Right atrium auricular region (tissue), 2 donors: ENCODE measurements around the gene NAB1. TPM values are rescaled to one million over a fixed set of nuclear protein-coding genes. Genes with fewer than 3 reads are reported as not detected.

ENCODE experiments used
- DNase-seq: peaks from one replicate; pipeline ENCODE4 v3.0.0-alpha.2; 2019; ENCODE audit warnings: low spot score
- H3K27ac ChIP-seq, 2 donors: fragments of 200-600 bp; sonication (generic); 1 replicate in 1 of 2; 2 replicates in 1 of 2; pipeline ENCODE4 v1.5.1; 2016 to 2019
- H3K27me3 ChIP-seq, 2 donors: fragments of 200-600 bp; sonication (generic); one replicate each; pipeline versions ENCODE4 v1.5.1 to v1.6.0; 2017 to 2019
- H3K36me3 ChIP-seq: fragments of 200-600 bp; sonication (generic); one replicate; pipeline ENCODE4 v1.5.1; 2016
- H3K4me1 ChIP-seq, 2 donors: fragments of 200-600 bp; sonication (generic); one replicate each; pipeline versions ENCODE4 v1.5.1 to v1.6.0; 2017 to 2019
- H3K4me3 ChIP-seq, 2 donors: fragments of 200-600 bp; sonication (generic); 1 replicate in 1 of 2; 2 replicates in 1 of 2; pipeline ENCODE4 v1.5.1; 2017 to 2019; ENCODE audit warnings: mild to moderate bottlenecking in 1 of 2, moderate library complexity in 1 of 2
- H3K9me3 ChIP-seq, 2 donors: fragments of 200-600 bp; sonication (generic); one replicate each; pipeline ENCODE4 v1.5.1; 2019
- CTCF ChIP-seq, 2 donors: fragments of 200-600 bp; sonication (generic); IDR thresholded peaks; one replicate each; pipeline ENCODE4 v1.5.1; 2019; ENCODE audit warnings: antibody characterized with exemption in 2 of 2
- total RNA-seq, 2 donors: library from RNA; depleted of rRNA; stranded (reverse); fragments of >200 nt; gene quantifications; one replicate each; pipeline ENCODE4 v1.1.0, GENCODE V29; 2016

The NAB1 gene
- total RNA-seq, 2 donors from 2014 or later, result 37.0 to 64.4 TPM

- H3K36me3 ChIP-seq, result no peaks in the 10 kb centered on the region
- H3K27ac ChIP-seq, result no peak overlapping the region
- H3K4me3 ChIP-seq, result no peak overlapping the region
- DNase-seq, result no peak
- TF ChIP-seq CTCF (IDR thresholded peaks at IDR 0.05), result no peak
- H3K27me3 ChIP-seq, result no peaks in the 10 kb centered on the region
- no peaks in the 10 kb centered on the region for H3K9me3 ChIP-seq
- H3K4me1 ChIP-seq, result peaks cover 0 to 83% of the 10 kb centered on the region in 2 donors
Observed at GRCh38 chr2:190653931-190654330, 5.0 kb downstream of the NAB1 start.

- Histone ChIP-seq H3K4me3 (no peak overlapping the region), H3K9me3 (no peaks in the 10 kb centered on the region), H3K27me3 (no peaks in the 10 kb centered on the region), H3K36me3 (no peaks in the 10 kb centered on the region), H3K27ac (peak overlapping the region; percentile 65 to 74), H3K4me1 (peaks cover 0 to 94% of the 10 kb centered on the region in 2 donors)
- no peak for TF ChIP-seq CTCF (IDR thresholded peaks at IDR 0.05)
- DNase-seq, result no peak
Observed at GRCh38 chr2:190655113-190655512, 6.2 kb downstream of the NAB1 start.

GRCh38 chr2:190655570-190655969 is 6.7 kb downstream of the NAB1 start:
- peaks cover 0 to 91% of the 10 kb centered on the region in 2 donors for H3K4me1 ChIP-seq
- no peaks in the 10 kb centered on the region for H3K36me3 ChIP-seq
- no peaks in the 10 kb centered on the region for H3K9me3 ChIP-seq
- no peak for TF ChIP-seq CTCF (IDR thresholded peaks at IDR 0.05)
- H3K27me3 ChIP-seq, result no peaks in the 10 kb centered on the region
- peak overlapping the region; percentile 65 to 74 for H3K27ac ChIP-seq
- H3K4me3 ChIP-seq, result no peak overlapping the region
- no peak for DNase-seq

GRCh38 chr2:190656301-190656700 is 7.4 kb downstream of the NAB1 start:
- Histone ChIP-seq H3K4me3 (no peak overlapping the region), H3K36me3 (no peaks in the 10 kb centered on the region), H3K27me3 (no peaks in the 10 kb centered on the region), H3K27ac (peak overlapping the region; percentile 65 to 74), H3K9me3 (no peaks in the 10 kb centered on the region), H3K4me1 (peaks cover 0 to 93% of the 10 kb centered on the region in 2 donors)
- no peak for TF ChIP-seq CTCF (IDR thresholded peaks at IDR 0.05)
- DNase-seq, result no peak

GRCh38 chr2:190657474-190658255 is 8.8 kb downstream of the NAB1 start:
- H3K4me1 ChIP-seq, result peaks cover 0 to 97% of the 10 kb centered on the region in 2 donors
- no peaks in the 10 kb centered on the region for H3K36me3 ChIP-seq
- no peaks in the 10 kb centered on the region for H3K9me3 ChIP-seq
- TF ChIP-seq CTCF (IDR thresholded peaks at IDR 0.05), result no peak
- no peaks in the 10 kb centered on the region for H3K27me3 ChIP-seq
- peak overlapping the region in 1 of 2 donors; percentile 74 for H3K27ac ChIP-seq
- DNase-seq, result no peak
- H3K4me3 ChIP-seq, result no peak overlapping the region
